ENCODE measurements around the gene ECI1.

DNA sequence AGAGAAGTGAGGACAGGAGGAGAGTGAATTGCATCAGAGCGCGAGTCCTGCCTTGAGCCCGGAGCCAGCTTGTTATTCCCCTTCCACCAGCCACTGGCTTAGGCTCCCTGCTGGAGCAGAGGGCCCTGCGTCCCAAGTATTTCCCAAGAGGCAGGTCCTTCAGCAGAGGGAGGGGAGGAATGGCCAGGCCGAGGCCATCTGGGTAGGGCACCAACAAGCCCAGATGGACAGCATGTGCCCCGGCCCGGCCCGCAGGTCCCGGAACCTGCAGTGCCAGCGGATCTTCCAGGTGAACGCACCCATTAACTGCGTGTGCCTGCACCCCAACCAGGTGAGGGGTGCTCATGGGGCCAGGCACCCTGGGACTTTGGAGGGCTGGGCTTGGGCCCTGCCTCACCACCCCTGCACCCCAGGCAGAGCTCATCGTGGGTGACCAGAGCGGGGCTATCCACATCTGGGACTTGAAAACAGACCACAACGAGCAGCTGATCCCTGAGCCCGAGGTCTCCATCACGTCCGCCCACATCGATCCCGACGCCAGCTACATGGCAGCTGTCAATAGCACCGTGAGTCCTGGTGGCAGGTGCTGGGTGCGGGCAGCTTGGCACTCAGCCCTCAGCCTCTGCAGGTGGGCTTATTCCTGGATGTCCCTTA, 44.5 kb downstream of the ECI1 start:
- TF ChIP-seq, protein P1, sequence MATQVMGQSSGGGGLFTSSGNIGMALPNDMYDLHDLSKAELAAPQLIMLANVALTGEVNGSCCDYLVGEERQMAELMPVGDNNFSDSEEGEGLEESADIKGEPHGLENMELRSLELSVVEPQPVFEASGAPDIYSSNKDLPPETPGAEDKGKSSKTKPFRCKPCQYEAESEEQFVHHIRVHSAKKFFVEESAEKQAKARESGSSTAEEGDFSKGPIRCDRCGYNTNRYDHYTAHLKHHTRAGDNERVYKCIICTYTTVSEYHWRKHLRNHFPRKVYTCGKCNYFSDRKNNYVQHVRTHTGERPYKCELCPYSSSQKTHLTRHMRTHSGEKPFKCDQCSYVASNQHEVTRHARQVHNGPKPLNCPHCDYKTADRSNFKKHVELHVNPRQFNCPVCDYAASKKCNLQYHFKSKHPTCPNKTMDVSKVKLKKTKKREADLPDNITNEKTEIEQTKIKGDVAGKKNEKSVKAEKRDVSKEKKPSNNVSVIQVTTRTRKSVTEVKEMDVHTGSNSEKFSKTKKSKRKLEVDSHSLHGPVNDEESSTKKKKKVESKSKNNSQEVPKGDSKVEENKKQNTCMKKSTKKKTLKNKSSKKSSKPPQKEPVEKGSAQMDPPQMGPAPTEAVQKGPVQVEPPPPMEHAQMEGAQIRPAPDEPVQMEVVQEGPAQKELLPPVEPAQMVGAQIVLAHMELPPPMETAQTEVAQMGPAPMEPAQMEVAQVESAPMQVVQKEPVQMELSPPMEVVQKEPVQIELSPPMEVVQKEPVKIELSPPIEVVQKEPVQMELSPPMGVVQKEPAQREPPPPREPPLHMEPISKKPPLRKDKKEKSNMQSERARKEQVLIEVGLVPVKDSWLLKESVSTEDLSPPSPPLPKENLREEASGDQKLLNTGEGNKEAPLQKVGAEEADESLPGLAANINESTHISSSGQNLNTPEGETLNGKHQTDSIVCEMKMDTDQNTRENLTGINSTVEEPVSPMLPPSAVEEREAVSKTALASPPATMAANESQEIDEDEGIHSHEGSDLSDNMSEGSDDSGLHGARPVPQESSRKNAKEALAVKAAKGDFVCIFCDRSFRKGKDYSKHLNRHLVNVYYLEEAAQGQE (IDR thresholded peaks at IDR 0.05; ENCODE audit: low read depth) = no peak
- TF ChIP-seq TCF12 (IDR thresholded peaks at IDR 0.05; ENCODE audit: low read depth) (no peak), YY1 (IDR thresholded peaks at IDR 0.05; ENCODE audit: low read depth) (no peak)
